DND-41 (cell line): ENCODE results near the gene STAG2.

Experiments
- EZH2 ChIP-seq: IDR thresholded peaks from 3 replicates; pipeline ENCODE4 v1.6.1; 2012; ENCODE audit warnings: borderline replicate concordance, low read depth, mild to moderate bottlenecking, moderate library complexity, low read length, inconsistent platforms; ENCODE audit not compliant: severe bottlenecking
- TF ChIP-seq, protein P1 (sequence below): IDR thresholded peaks from 2 replicates; pipeline ENCODE4 v1.5.1; 2012; ENCODE audit warnings: borderline replicate concordance, low read length, moderate library complexity, mild to moderate bottlenecking; ENCODE audit not compliant: poor library complexity, severe bottlenecking; ENCODE audit errors: extremely low read depth

DNA sequence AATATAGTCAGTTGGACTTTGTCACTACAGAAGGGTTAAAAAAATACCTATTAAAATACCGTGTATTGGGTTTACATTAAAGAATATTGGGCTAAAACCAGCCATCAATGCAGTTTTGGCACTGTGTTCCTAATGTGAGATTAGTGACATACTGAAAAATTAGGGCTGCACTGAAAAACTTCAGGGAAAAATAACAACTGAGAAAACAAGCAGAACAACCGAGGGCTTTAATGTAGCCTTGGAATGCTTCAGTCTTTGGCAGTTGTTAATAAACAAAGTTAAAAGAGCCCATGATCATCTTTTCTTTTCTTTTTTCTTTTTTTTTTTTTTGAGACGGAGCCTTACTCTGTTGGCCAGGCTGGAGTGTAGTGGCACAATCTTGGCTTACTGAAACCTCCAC is 12.4 kb downstream of the STAG2 start:
- TF ChIP-seq, protein P1, sequence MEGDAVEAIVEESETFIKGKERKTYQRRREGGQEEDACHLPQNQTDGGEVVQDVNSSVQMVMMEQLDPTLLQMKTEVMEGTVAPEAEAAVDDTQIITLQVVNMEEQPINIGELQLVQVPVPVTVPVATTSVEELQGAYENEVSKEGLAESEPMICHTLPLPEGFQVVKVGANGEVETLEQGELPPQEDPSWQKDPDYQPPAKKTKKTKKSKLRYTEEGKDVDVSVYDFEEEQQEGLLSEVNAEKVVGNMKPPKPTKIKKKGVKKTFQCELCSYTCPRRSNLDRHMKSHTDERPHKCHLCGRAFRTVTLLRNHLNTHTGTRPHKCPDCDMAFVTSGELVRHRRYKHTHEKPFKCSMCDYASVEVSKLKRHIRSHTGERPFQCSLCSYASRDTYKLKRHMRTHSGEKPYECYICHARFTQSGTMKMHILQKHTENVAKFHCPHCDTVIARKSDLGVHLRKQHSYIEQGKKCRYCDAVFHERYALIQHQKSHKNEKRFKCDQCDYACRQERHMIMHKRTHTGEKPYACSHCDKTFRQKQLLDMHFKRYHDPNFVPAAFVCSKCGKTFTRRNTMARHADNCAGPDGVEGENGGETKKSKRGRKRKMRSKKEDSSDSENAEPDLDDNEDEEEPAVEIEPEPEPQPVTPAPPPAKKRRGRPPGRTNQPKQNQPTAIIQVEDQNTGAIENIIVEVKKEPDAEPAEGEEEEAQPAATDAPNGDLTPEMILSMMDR = no peak
- no peak for TF ChIP-seq EZH2
